ENCODE results near the gene PIGA.

GRCh38 chrX:15350329-15350996 lies 15.1 kb upstream of the PIGA start:
- TF ChIP-seq CTCF (IDR thresholded peaks at IDR 0.05) (no peak), EP300 (IDR thresholded peaks at IDR 0.05) (no peak), REST (IDR thresholded peaks at IDR 0.05) (no peak), NR3C1 (IDR thresholded peaks at IDR 0.05) (no peak), HMGXB4 (CRISPR knock-in tag; IDR thresholded peaks at IDR 0.05; ENCODE audit: borderline replicate concordance) (no peak), ESRRA (IDR thresholded peaks at IDR 0.05; ENCODE audit: borderline replicate concordance, low read length) (no peak), KDM1A (IDR thresholded peaks at IDR 0.05; ENCODE audit: low read depth) (no peak), ELK1 (IDR thresholded peaks at IDR 0.05; ENCODE audit: low read depth, low read length) (no peak), KDM5A (IDR thresholded peaks at IDR 0.05) (no peak)
